Cardiac fibroblast (primary cell): ENCODE measurements around the gene SHC1.

Source experiments
- DNase-seq, 2 donors: peaks; one replicate each; pipeline versions ENCODE4 v3.0.0 to v3.0.0-alpha.2; 2010; ENCODE audit warnings: low read depth in 2 of 2
- H3K4me3 ChIP-seq, 2 donors: replicated peaks in 1 of 2; 1 replicate in 1 of 2; 2 replicates in 1 of 2; pipeline ENCODE4 v1.5.1; 2011; ENCODE audit warnings: low read depth in 2 of 2, low read length in 2 of 2, mild to moderate bottlenecking in 2 of 2, moderate library complexity in 1 of 2
- CTCF ChIP-seq: IDR thresholded peaks from one replicate; pipeline ENCODE4 v1.5.1; 2011; ENCODE audit warnings: low read depth, mild to moderate bottlenecking, low read length, inconsistent platforms

Gene SHC1

DNA sequence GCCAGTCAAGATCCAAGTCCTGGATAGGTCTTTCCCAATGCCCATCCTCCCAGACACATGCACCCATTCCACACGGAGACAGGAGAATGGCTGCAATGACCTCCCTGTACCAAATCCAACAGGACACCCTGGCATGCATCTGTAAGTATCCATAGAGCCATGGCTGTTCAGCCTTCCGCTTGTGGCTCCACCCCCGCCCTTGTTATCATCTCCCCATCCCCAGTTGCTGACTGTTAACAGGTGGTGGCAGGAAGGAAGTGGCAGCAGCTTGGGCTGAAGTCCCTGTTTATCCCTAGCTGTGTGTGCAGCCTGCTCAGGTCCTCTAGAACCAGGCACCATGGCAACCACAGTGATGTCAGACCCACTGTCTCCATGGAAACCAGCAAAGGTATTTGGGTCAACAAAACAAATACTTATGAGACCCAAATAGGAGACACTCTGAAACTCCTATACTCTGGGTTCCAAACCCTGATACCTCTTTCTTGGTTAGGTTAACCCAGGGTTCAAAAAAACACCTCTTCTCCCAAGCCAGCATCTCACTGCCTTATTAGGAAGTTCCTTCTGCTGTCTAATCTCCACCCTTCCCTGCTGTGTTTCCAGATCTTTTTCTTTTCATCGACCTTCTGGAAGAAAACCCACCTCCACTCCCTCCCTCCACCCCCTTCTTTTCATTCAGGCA is 15.4 kb downstream of the SHC1 start:
- DNase-seq, result peak; percentile 81 to 86
- TF ChIP-seq CTCF, result no peak
- H3K4me3 ChIP-seq, result peak overlapping the region; percentile 61 to 71

DNA sequence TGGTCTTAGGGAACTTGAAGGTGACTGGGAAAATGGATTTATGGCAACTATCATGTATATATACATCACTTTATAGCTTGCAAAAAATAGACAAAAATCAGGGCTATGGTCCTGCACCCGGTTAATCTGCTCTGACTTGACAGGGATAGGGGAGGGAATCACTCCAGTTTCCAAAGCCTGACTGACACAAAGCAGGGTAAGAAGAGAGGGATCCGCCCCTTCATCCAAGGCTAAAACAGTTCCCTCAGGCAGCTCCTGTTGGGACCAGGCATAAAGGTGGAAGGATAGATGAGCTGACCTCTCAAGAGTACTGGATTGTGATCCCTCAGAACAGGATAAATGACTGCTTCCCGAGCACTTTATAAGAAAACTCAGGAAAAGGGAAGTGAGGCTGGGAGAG is 16.0 kb downstream of the SHC1 start:
- DNase-seq, result no peak
- no peak for TF ChIP-seq CTCF
- H3K4me3 ChIP-seq, result no peak overlapping the region

GRCh38 chr1:154953611-154954038 is 16.9 kb downstream of the SHC1 start:
- TF ChIP-seq CTCF, result no peak
- H3K4me3 ChIP-seq, result no peak overlapping the region
- no peak for DNase-seq

DNA sequence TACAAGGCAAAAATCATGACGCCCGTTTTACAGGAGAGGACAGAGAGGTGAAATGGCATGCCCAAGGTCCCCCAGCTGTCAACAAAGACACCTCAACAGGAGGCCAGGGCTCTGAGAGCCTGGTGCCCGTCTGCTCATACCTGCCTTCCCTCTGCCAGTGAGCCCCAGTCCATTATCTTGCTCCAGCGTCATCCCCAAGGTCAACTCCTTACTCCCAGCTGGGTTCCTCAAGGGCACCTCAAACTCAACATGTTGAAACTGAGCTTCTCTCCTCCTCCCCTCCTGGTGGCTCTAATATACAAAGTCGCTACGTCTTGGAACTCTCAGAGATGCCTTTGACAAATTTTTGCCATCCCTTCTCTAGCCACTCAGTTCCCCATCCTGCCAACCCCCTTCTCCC is 17.9 kb downstream of the SHC1 start:
- H3K4me3 ChIP-seq, result no peak overlapping the region
- DNase-seq, result no peak
- TF ChIP-seq CTCF, result no peak

- no peak overlapping the region for H3K4me3 ChIP-seq
- no peak for TF ChIP-seq CTCF
- DNase-seq, result no peak
Measured at GRCh38 chr1:154951901-154952657, 18.5 kb downstream of the SHC1 start.

DNA sequence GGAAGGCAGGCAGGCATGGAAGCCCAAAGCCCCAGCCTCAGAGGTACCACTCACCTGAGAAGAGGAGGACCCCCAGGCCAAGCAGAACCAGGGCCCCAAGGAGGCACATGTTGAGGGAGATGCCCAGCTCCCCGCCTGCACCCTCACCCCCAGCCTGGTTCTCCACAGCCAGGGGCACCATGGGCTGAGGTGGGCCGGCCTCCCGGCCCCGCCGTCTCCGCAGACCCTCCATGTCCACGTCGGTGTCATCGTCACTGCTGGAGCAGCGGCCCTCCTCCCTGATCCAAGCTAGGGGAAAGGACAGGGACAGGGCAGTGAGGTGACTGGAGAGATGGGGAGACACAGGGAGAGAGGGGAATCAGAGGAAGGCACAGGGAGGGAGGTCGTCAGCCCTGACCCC is 22.5 kb downstream of the SHC1 start:
- TF ChIP-seq CTCF, result no peak
- H3K4me3 ChIP-seq, result no peak overlapping the region
- no peak for DNase-seq
